H1 (cell line): ENCODE results near the gene ICAM5. TPM values are rescaled to one million over a fixed set of nuclear protein-coding genes. Genes with fewer than 3 reads are reported as not detected.

Experiments
- CTCF ChIA-PET: fragments of 300-600 bp; sonication (Branson Sonifier 250); formaldehyde crosslinking; loops from one replicate; lab custom pipeline; 2021; ENCODE audit not compliant: partially characterized antibody; lab: Charles Lee
- POLR2A ChIA-PET: fragments of 300-600 bp; sonication (Branson Sonifier 250); formaldehyde crosslinking; loops from one replicate; lab custom pipeline; 2021; ENCODE audit warnings: inconsistent platforms; ENCODE audit not compliant: partially characterized antibody; lab: Charles Lee
- DNase-seq, 2 experiments: peaks; one replicate each; pipeline versions ENCODE4 v3.0.0 to v3.0.0-alpha.2; 2010 to 2022; ENCODE audit warnings: low spot score in 2 of 2, low read depth in 1 of 2, mixed read lengths in 1 of 2
- FAIRE-seq: peaks from 2 replicates; lab custom pipeline; 2011; peaks lifted over from hg19 to GRCh38; lab: Jason Lieb, UNC
- H2AFZ ChIP-seq: 2 replicates; pipeline ENCODE4 v1.8.1; 2012; ENCODE audit warnings: low read length, inconsistent platforms
- H2AK5ac ChIP-seq: 2 replicates; pipeline ENCODE4 v1.6.1; 2013; ENCODE audit warnings: low read depth, low read length
- H2BK120ac ChIP-seq: replicated peaks from 2 replicates; pipeline ENCODE3; 2013; ENCODE audit warnings: low read depth, low read length, inconsistent platforms
- H2BK12ac ChIP-seq: 2 replicates; pipeline ENCODE4 v1.6.1; 2013; ENCODE audit warnings: low read depth, low read length
- H2BK15ac ChIP-seq: 2 replicates; pipeline ENCODE4 v1.6.1; 2013; ENCODE audit warnings: low read length
- H2BK20ac ChIP-seq: 2 replicates; pipeline ENCODE4 v1.6.1; 2013; ENCODE audit warnings: low read length
- H2BK5ac ChIP-seq: 2 replicates; pipeline ENCODE4 v1.6.1; 2013; ENCODE audit warnings: low read depth, low read length
- H3K14ac ChIP-seq: 2 replicates; pipeline ENCODE4 v1.6.1; 2013; ENCODE audit warnings: inconsistent platforms; ENCODE audit not compliant: insufficient read length
- H3K18ac ChIP-seq: 2 replicates; pipeline ENCODE4 v1.6.1; 2013; ENCODE audit warnings: low read length; ENCODE audit errors: extremely low read depth
- H3K23ac ChIP-seq: 2 replicates; pipeline ENCODE4 v1.6.1; 2013; ENCODE audit warnings: inconsistent platforms; ENCODE audit not compliant: insufficient read length
- H3K23me2 ChIP-seq: 2 replicates; pipeline ENCODE4 v1.6.1; 2013; ENCODE audit warnings: low read depth, low read length
- H3K27ac ChIP-seq: 2 replicates; pipeline ENCODE4 v1.6.1; 2011; ENCODE audit warnings: low read depth, low read length, inconsistent platforms
- H3K27me3 ChIP-seq, 4 experiments: replicated peaks in 1 of 4; 1 replicate in 1 of 4; 2 replicates in 3 of 4; pipeline versions ENCODE4 v1.6.1 to v1.8.1; 2011 to 2013; ENCODE audit warnings: low read length in 3 of 4, mild to moderate bottlenecking in 3 of 4, inconsistent platforms in 2 of 4, mixed read lengths in 2 of 4, moderate library complexity in 1 of 4; ENCODE audit not compliant: control insufficient read depth in 3 of 4, insufficient read depth in 3 of 4; ENCODE audit errors: extremely low read depth in 1 of 4
- H3K36me3 ChIP-seq, 4 experiments: 2 replicates each; pipeline versions ENCODE4 v1.6.1 to v1.8.1; 2011 to 2013; ENCODE audit warnings: mild to moderate bottlenecking in 4 of 4, low read length in 3 of 4, moderate library complexity in 2 of 4, control low read depth in 1 of 4, inconsistent platforms in 1 of 4; ENCODE audit not compliant: insufficient read depth in 4 of 4, control insufficient read depth in 2 of 4
- H3K4ac ChIP-seq: replicated peaks from 2 replicates; pipeline ENCODE3; 2013; ENCODE audit warnings: low read length, low read depth, mixed read lengths, inconsistent platforms; ENCODE audit not compliant: insufficient read length
- H3K4me1 ChIP-seq, 4 experiments: replicated peaks in 1 of 4; 1 replicate in 1 of 4; 2 replicates in 3 of 4; pipeline versions ENCODE4 v1.6.1 to v1.8.1; 2011 to 2013; ENCODE audit warnings: low read length in 3 of 4, inconsistent platforms in 2 of 4, mixed read lengths in 1 of 4; ENCODE audit not compliant: insufficient read depth in 4 of 4, control insufficient read depth in 3 of 4
- H3K4me2 ChIP-seq, 2 experiments: 2 replicates each; pipeline versions ENCODE4 v1.6.1 to v1.8.1; 2011 to 2013; ENCODE audit warnings: low read depth in 2 of 2, low read length in 2 of 2, control low read depth in 1 of 2, inconsistent platforms in 1 of 2, mild to moderate bottlenecking in 1 of 2; ENCODE audit not compliant: insufficient read depth in 1 of 2
- H3K4me3 ChIP-seq, 4 experiments: fragments of 200-600, 300-600 bp in 1 of 4; sonication (generic), shearing (Covaris generic), sonication (Bioruptor Twin) in 1 of 4; 2 replicates each; pipeline versions ENCODE4 v1.5.1 to v1.8.1; 2011 to 2016; ENCODE audit warnings: low read length in 4 of 4, low read depth in 3 of 4, control low read depth in 2 of 4, inconsistent platforms in 2 of 4, mild to moderate bottlenecking in 2 of 4, mixed read lengths in 1 of 4, moderate library complexity in 1 of 4; ENCODE audit not compliant: insufficient read depth in 2 of 4; ENCODE audit errors: extremely low read depth in 1 of 4
- H3K56ac ChIP-seq: replicated peaks from 2 replicates; pipeline ENCODE3; 2013; ENCODE audit warnings: low read depth, mild to moderate bottlenecking, mixed read lengths, low read length, inconsistent platforms; ENCODE audit not compliant: insufficient read length
- H3K79me1 ChIP-seq: 2 replicates; pipeline ENCODE4 v1.6.1; 2013; ENCODE audit warnings: low read depth, low read length, control low read depth
- H3K79me2 ChIP-seq, 2 experiments: 2 replicates each; pipeline versions ENCODE4 v1.6.1 to v1.8.1; 2012 to 2013; ENCODE audit warnings: low read length in 2 of 2, mild to moderate bottlenecking in 2 of 2, inconsistent platforms in 1 of 2; ENCODE audit not compliant: insufficient read depth in 2 of 2, control insufficient read depth in 1 of 2
- H3K9ac ChIP-seq, 4 experiments: replicated peaks in 1 of 4; 1 replicate in 1 of 4; 2 replicates in 3 of 4; pipeline versions ENCODE4 v1.6.1 to v1.8.1; 2011 to 2013; ENCODE audit warnings: low read depth in 3 of 4, low read length in 3 of 4, control low read depth in 2 of 4, mild to moderate bottlenecking in 2 of 4, moderate library complexity in 2 of 4, inconsistent platforms in 1 of 4; ENCODE audit errors: extremely low read depth in 1 of 4
- H3K9me3 ChIP-seq, 2 experiments: 2 replicates each; pipeline versions ENCODE4 v1.6.1 to v1.8.1; 2012 to 2013; ENCODE audit warnings: mild to moderate bottlenecking in 2 of 2, moderate library complexity in 2 of 2, control low read depth in 1 of 2, inconsistent platforms in 1 of 2, low read depth in 1 of 2, low read length in 1 of 2, mixed read lengths in 1 of 2; ENCODE audit not compliant: insufficient read depth in 2 of 2
- H4K20me1 ChIP-seq, 2 experiments: replicated peaks in 1 of 2; 2 replicates each; pipeline versions ENCODE3 to v1.8.1; 2011 to 2013; ENCODE audit warnings: inconsistent platforms in 2 of 2, low read length in 2 of 2, mild to moderate bottlenecking in 1 of 2; ENCODE audit not compliant: insufficient read depth in 2 of 2, control insufficient read depth in 1 of 2
- H4K5ac ChIP-seq: 2 replicates; pipeline ENCODE4 v1.6.1; 2013; ENCODE audit warnings: low read length, low read depth, mixed read lengths, inconsistent platforms; ENCODE audit not compliant: insufficient read length
- H4K8ac ChIP-seq: 2 replicates; pipeline ENCODE4 v1.8.0; 2013; ENCODE audit warnings: mild to moderate bottlenecking, moderate library complexity, low read length, inconsistent platforms; ENCODE audit not compliant: insufficient read depth; ENCODE audit errors: extremely low read depth
- H4K91ac ChIP-seq: replicated peaks from 2 replicates; pipeline ENCODE3; 2013; ENCODE audit warnings: low read length, mixed read lengths, inconsistent platforms; ENCODE audit not compliant: insufficient read length
- EP300 ChIP-seq, 2 experiments: IDR thresholded peaks; 1 replicate in 1 of 2; 2 replicates in 1 of 2; pipeline ENCODE4 v1.6.1; 2011 to 2012; ENCODE audit warnings: low read depth in 2 of 2, low read length in 2 of 2, mild to moderate bottlenecking in 2 of 2, borderline replicate concordance in 1 of 2, inconsistent platforms in 1 of 2, moderate library complexity in 1 of 2
- WGBS, 2 experiments: shearing (Covaris generic) in 1 of 2; methylation state at CpG; one replicate each; pipeline versions ENCODE4 v1.1.6 to v1.1.7; 2013 to 2015; ENCODE audit warnings: low lambda C conversion rate in 2 of 2, mixed read lengths in 2 of 2, inconsistent platforms in 1 of 2, low coverage in 1 of 2, missing lambda C conversion rate in 1 of 2; ENCODE audit not compliant: insufficient replicate concordance in 2 of 2, insufficient coverage in 1 of 2, insufficient read length in 1 of 2; ENCODE audit errors: extremely low coverage in 1 of 2, missing lambda C conversion rate in 1 of 2; 5-methylcytosine and 5-hydroxymethylcytosine counted together
- polyA plus RNA-seq, 7 experiments: library from polyadenylated mRNA; depleted of rRNA in 3 of 7; stranded (reverse) in 5 of 7; unstranded in 2 of 7; fragments of >200 nt in 5 of 7; fragments of 200-250 nt in 2 of 7; gene quantifications; 1 replicate in 5 of 7; 2 replicates in 1 of 7; 4 replicates in 1 of 7; pipeline versions ENCODE4 v1.2.1 to v1.2.3, GENCODE V29; 2011 to 2013; ENCODE audit warnings: missing spikeins in 2 of 7, mixed read lengths in 2 of 7
- total RNA-seq: library from RNA; stranded (reverse); fragmentation: NEBNext Ultra II Directional; extraction: Animal tissue kit (Norgen Biotek cat#: 25700); gene quantifications from 2 replicates; pipeline ENCODE4 v1.2.1, GENCODE V29; 2021

Gene ICAM5
- total and polyA plus RNA-seq, 2 of the 8 experiments (the other 6 are each of a cell fraction or from before 2014, with no cell fraction given): 3.9 to 4.8 TPM

DNA sequence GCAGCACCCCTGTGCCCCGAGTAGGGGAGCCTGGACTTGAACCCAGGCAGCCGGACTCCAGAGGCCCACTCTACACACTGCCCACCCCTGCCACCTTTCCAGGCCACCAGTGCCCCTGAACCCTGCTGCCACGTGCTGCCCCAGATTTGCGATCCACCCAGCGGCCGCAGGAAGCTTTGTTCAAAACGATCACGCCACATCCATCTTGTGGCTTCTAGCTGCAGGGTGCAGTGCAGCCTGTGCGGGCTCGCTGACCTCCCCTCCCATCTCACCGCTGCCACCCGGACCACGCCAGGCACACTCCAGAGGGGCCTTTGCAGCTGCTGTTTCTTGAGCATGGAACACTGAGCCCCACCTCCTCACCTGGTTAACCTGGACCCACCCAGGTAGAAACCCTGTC, 39.8 kb downstream of the ICAM5 start:
- Histone ChIP-seq H2BK15ac (no peak overlapping the region), H3K18ac (no peak overlapping the region), H3K23ac (no peak overlapping the region), H4K5ac (no peak overlapping the region), H3K4me2 (no peak overlapping the region), H2BK120ac (no peak overlapping the region), H4K20me1 (peaks cover 9 to 22% of the 10 kb centered on the region in 2 experiments), H2BK5ac (no peak overlapping the region), H3K27ac (no peak overlapping the region), H2AK5ac (no peak overlapping the region), H2BK20ac (no peak overlapping the region), H3K79me2 (peaks cover 5 to 24% of the 10 kb centered on the region in 2 experiments), H3K4me3 (no peak overlapping the region), H2AFZ (no peak overlapping the region), H3K4ac (no peak overlapping the region), H3K14ac (no peak overlapping the region), H2BK12ac (no peak overlapping the region), H3K4me1 (peaks cover 0 to 14% (median 6%) of the 10 kb centered on the region in 4 experiments; a peak in 6 of 7 replicates), H3K9me3 (no peaks in the 10 kb centered on the region), H3K36me3 (peaks cover 29 to 50% (median 43%) of the 10 kb centered on the region in 4 experiments), H4K8ac (no peak overlapping the region), H3K27me3 (no peaks in the 10 kb centered on the region; a peak in 1 of 7 replicates), H3K56ac (no peak overlapping the region), H4K91ac (no peak overlapping the region), H3K23me2 (peaks cover 10% of the 10 kb centered on the region), H3K9ac (no peak overlapping the region), H3K79me1 (peaks cover 7% of the 10 kb centered on the region)
- POLR2A ChIA-PET: interaction anchor here (0.8 to 6.8 kb wide), 7 partner anchors 10 to 69 kb away, joined by 3 to 104 read pairs (median 4); partner anchors contain the start of gene FDX2
- CTCF ChIA-PET: interaction anchor here (1.2 to 1.7 kb wide), 6 partner anchors 9 to 75 kb away, joined by 3 to 6 read pairs (median 4); no protein-coding TSS in a partner anchor
- no peak for TF ChIP-seq EP300 (IDR thresholded peaks at IDR 0.05; ENCODE audit: borderline replicate concordance in 1 of 2, low read depth in 2 of 2, low read length in 2 of 2)
- DNase-seq: no peak
- WGBS, 2 experiments: 93% methylated on average over 11 of the region's 13 CpGs; no CpG with 5 or more reads in 1 of the 2 experiments
- FAIRE-seq: no peak
